Activated CD4-positive, alpha-beta T cell treated with anti-CD3 and anti-CD28 coated beads for 36 hours (primary cell): ENCODE results near the gene RASL11A. TPM values are rescaled to one million over a fixed set of nuclear protein-coding genes. Genes with fewer than 3 reads are reported as not detected.

ENCODE experiments used
- ATAC-seq: fragments of 200-7000 bp; cut with Tn5 transposase; one replicate; pipeline ENCODE4 v1.10.0; 2021; ENCODE audit warnings: mild to moderate bottlenecking, moderate library complexity
- CTCF ChIA-PET: fragments of 350-600 bp; sonication (Branson Sonifier 250); formaldehyde crosslinking; loops from one replicate; lab custom pipeline; 2021; ENCODE audit warnings: antibody characterized with exemption; lab: Charles Lee
- POLR2A ChIA-PET: fragments of 350-600 bp; sonication (Branson Sonifier 250); formaldehyde crosslinking; loops from one replicate; lab custom pipeline; 2021; ENCODE audit warnings: antibody characterized with exemption, inconsistent platforms; lab: Charles Lee
- DNase-seq: peaks from one replicate; pipeline ENCODE4 v3.0.0-alpha.2; 2020
- H3K27ac Mint-ChIP-seq: one replicate; pipeline ENCODE4 v1.8.0; 2021; ENCODE audit warnings: mixed read lengths
- H3K27me3 Mint-ChIP-seq: one replicate; pipeline ENCODE4 v1.8.0; 2021; ENCODE audit warnings: mixed read lengths
- H3K36me3 Mint-ChIP-seq: one replicate; pipeline ENCODE4 v1.8.0; 2021; ENCODE audit warnings: low read depth, mixed read lengths
- H3K4me1 Mint-ChIP-seq: one replicate; pipeline ENCODE4 v1.8.0; 2021; ENCODE audit warnings: mixed read lengths
- H3K4me3 Mint-ChIP-seq: one replicate; pipeline ENCODE4 v1.8.0; 2021; ENCODE audit warnings: mild to moderate bottlenecking, moderate library complexity, mixed read lengths
- H3K9me3 Mint-ChIP-seq: one replicate; pipeline ENCODE4 v1.8.0; 2021; ENCODE audit warnings: low read depth, mixed read lengths
- intact Hi-C, 2 experiments: fragments of 100-400 bp; cut with DNase I in 1 of 2; cut with micrococcal nuclease in 1 of 2; formaldehyde crosslinking; loops; one replicate each; pipeline versions ENCODE4 v1.14.2 to v1.15.1; 2022 to 2024; cut with DNase I, micrococcal nuclease
- total RNA-seq, 2 experiments: library from RNA; stranded (reverse); gene quantifications; one replicate each; pipeline ENCODE4 v1.2.3, GENCODE V29; 2021

The RASL11A gene
- total RNA-seq, 2 experiments from 2014 or later, result 3.2 to 3.5 TPM

DNA sequence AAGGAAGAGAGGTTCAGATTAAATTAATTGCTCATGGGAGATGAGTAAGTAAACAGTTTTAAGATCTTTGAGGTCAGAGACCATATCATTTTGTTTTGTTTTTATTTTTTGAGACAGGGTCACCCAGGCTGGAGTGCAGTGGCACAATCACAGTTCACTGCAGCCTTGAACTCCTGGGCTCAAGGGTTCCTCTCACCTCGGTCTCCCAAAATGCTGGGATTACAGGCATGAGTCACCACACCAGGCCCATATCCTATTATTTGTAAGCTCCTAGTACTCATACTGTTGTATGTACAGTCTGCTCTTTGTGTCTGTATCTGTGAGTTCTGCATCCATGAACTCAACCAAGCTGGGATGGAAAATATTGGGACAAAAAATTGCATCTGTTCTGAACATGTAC, 6.0 kb upstream of the RASL11A start:
- ATAC-seq, result no peak
- no peaks in the 10 kb centered on the region for H3K9me3 Mint-ChIP-seq
- no peak overlapping the region for H3K27ac Mint-ChIP-seq
- H3K36me3 Mint-ChIP-seq, result peaks cover 21% of the 10 kb centered on the region
- peaks cover 26% of the 10 kb centered on the region for H3K4me1 Mint-ChIP-seq
- CTCF ChIA-PET, result interaction anchor here (0.8 to 1.5 kb wide), 2 partner anchors 97 to 280 kb away, joined by 3 to 4 read pairs; no protein-coding TSS in a partner anchor
- intact Hi-C loops, result no loop called here
- H3K27me3 Mint-ChIP-seq, result no peaks in the 10 kb centered on the region
- POLR2A ChIA-PET, result no interaction called here
- no peak for DNase-seq
- no peak overlapping the region for H3K4me3 Mint-ChIP-seq

DNA sequence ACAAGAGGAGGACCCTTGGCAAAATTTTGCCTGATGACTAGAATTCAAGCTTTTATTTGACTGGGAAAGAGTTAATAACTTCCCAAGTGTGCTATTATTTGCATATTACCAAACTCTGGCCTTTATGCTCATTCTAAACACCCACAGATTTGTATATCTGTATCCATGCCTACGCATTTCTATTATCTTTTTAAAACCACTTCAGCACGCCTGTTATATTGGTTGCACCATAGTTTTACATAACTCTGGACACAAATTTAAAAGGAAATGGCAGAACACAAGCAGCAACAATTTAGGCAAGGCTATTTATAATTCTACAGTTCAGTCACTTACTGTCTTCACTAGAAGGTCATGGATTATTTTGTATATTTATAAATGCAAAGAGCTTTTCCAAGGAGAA, 3.7 kb upstream of the RASL11A start:
- CTCF ChIA-PET, result interaction anchor here (0.6 to 1.1 kb wide), 2 partner anchors 26 to 281 kb away, joined by 4 to 5 read pairs; no protein-coding TSS in a partner anchor
- H3K27ac Mint-ChIP-seq, result no peak overlapping the region
- H3K36me3 Mint-ChIP-seq, result peaks cover 5% of the 10 kb centered on the region
- H3K27me3 Mint-ChIP-seq, result peaks cover 2% of the 10 kb centered on the region
- DNase-seq (no peak), ATAC-seq (no peak)
- POLR2A ChIA-PET, result interaction anchor here (0.6 to 1.6 kb wide), 2 partner anchors 10 to 676 kb away, joined by 3 to 6 read pairs; no protein-coding TSS in a partner anchor
- no peaks in the 10 kb centered on the region for H3K9me3 Mint-ChIP-seq
- peaks cover 18% of the 10 kb centered on the region for H3K4me1 Mint-ChIP-seq
- intact Hi-C loops, result no loop called here
- no peak overlapping the region for H3K4me3 Mint-ChIP-seq

DNA sequence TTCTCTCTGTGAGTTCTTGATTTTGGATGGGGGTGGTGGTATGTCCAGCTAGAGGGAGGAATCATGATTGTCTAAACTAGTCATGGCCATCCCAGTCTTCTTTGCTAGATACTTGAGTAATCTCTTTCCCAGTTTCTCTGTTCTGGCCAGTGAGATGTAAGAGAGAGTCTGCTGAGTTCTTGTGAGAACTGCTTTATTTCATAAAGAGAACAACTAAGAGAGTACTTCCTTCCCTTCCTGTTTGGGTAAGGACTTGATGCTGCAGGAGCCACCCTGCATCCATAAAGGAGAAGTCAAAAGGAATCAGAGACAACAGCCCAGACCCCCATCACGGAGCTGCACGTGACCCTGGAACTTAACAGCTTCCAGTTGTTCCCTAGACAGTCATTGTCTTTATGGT, 3.0 kb upstream of the RASL11A start:
- ChIA-PET CTCF (interaction anchor here (0.6 to 1.1 kb wide), 5 partner anchors 16 to 282 kb away, joined by 3 to 5 read pairs (median 3); no protein-coding TSS in a partner anchor), POLR2A (interaction anchor here (0.6 to 1.6 kb wide), 2 partner anchors 11 to 675 kb away, joined by 3 to 6 read pairs; no protein-coding TSS in a partner anchor)
- Mint-ChIP-seq H3K4me1 (peaks cover 16% of the 10 kb centered on the region), H3K9me3 (no peaks in the 10 kb centered on the region), H3K36me3 (peaks cover under 1% of the 10 kb centered on the region), H3K27ac (no peak overlapping the region), H3K4me3 (no peak overlapping the region), H3K27me3 (peaks cover 2% of the 10 kb centered on the region)
- intact Hi-C loops, result no loop called here
- ATAC-seq, result no peak
- DNase-seq, result no peak

DNA sequence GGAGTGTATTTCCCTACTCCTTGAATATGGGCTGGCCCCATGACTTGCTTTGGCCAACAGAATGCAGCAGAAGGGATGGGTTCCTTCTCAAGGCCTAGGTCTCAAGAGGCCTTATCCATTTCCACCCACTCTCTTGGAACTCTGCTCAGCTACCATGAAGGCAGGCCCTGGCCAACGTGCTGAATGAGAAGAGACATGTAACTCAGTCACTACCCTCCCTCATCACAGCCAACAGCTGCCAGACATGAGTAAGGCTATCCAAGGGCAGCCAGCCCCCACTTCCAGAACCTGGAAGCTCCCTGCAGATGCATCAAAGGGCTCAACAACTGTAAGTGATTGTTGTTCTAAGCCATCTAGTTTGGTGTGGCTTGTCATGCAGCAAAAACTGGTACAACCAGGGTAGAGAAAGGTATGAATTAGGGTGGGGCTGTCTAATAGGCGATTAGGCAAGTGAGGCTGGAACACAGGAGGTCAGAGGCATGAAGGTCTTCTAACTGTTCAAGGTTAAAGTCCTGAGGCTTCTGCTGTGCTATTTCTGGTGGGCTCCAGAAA, 1.4 kb upstream of the RASL11A start:
- intact Hi-C loops, result no loop called here
- Mint-ChIP-seq H3K9me3 (no peaks in the 10 kb centered on the region), H3K4me1 (peaks cover 14% of the 10 kb centered on the region), H3K36me3 (no peaks in the 10 kb centered on the region), H3K27ac (no peak overlapping the region), H3K27me3 (peaks cover 2% of the 10 kb centered on the region), H3K4me3 (no peak overlapping the region)
- ATAC-seq (no peak), DNase-seq (no peak)
- CTCF ChIA-PET, result interaction anchor here (0.9 to 1.7 kb wide), 3 partner anchors 12 to 284 kb away, joined by 3 to 6 read pairs (median 3); no protein-coding TSS in a partner anchor
- POLR2A ChIA-PET, result interaction anchor here (1.1 kb wide), 1 partner anchor 12 kb away, joined by 11 read pairs; no protein-coding TSS in a partner anchor

DNA sequence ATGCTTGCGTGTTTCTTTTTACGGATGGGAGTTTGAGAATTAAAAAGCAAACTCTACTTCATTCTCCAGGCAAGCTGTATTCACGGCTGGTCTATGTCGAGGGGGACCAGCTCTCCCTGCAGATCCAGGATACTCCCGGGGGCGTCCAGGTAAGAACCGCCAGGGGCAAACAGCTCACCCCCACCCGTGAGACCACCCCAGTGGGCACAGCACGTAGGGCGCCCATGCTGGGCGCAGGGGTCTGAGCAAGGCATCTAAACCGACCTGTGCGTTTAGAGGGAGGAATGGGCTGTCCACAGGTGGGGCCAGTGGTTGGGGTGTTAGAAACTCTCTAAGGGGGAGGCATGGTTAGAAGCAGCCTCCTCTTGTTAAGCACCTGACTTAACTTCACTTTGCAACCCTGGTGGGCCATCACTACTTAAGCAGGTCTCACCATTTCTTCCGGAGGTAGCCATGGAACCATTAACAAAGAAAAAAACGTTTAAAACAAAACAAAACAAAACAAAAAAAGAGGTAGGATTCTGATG, 1.0 kb downstream of the RASL11A start:
- ChIA-PET CTCF (interaction anchor here (0.6 to 2.8 kb wide), 10 partner anchors 8 to 484 kb away, joined by 3 to 11 read pairs (median 4); no protein-coding TSS in a partner anchor), POLR2A (interaction anchor here (1.9 kb wide), 1 partner anchor 101 kb away, joined by 4 read pairs; no protein-coding TSS in a partner anchor)
- peak overlapping the region; percentile 79 for H3K4me3 Mint-ChIP-seq
- H3K36me3 Mint-ChIP-seq, result no peaks in the 10 kb centered on the region
- ATAC-seq, result no peak
- peak overlapping the region; percentile 24 for H3K27ac Mint-ChIP-seq
- DNase-seq, result no peak
- intact Hi-C loops, result loop anchor here (1.0 to 5.0 kb wide), 7 partner anchors 21 to 284 kb away; partner anchors contain the start of genes RPL21 (in 1 of the 2) and USP12 (in 1 of the 2)
- H3K27me3 Mint-ChIP-seq, result peaks cover 2% of the 10 kb centered on the region
- no peaks in the 10 kb centered on the region for H3K9me3 Mint-ChIP-seq
- peaks cover 10% of the 10 kb centered on the region for H3K4me1 Mint-ChIP-seq

DNA sequence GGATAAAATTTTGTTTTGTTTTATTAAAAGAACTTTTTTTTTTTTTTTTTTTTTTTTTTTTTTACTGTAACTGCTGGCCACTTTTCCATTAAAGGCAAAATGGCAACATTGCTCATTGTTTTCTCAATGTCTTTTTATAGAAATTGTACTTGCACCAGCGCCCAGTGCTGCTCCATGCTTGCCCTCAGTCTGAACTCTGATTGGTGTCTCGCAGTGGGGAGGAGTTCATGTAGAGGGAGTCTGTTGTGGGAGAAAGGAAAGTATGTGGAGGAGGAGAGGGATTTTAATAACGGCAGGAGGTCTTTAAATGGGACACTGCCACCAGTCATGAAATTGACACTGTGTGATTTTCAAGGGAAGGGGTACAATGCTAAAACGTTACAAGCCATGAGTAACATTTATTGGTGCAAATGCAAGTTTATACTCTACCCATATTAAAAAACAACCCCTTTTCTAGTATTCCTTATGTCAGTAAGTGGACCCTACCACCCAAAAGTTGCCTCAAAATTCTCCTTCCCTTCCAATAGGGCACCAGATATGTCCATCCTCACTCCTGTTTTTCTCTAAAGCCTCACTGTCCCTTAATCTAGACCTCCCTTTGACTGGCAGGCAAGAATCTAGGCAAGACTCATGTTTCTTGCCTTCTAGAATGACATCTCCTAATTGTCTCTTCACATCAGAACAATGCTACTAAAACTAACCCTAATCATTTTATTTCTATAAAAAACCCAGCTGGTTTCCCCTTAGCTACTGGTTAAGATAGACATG, 3.2 kb downstream of the RASL11A start:
- DNase-seq (no peak), ATAC-seq (no peak)
- intact Hi-C loops, result loop anchor here (5.0 kb wide), 4 partner anchors 78 to 287 kb away; partner anchors contain the start of gene USP12 (in 1 of the 2)
- Mint-ChIP-seq H3K27ac (no peak overlapping the region), H3K27me3 (peaks cover 2% of the 10 kb centered on the region), H3K4me3 (no peak overlapping the region), H3K36me3 (no peaks in the 10 kb centered on the region), H3K9me3 (no peaks in the 10 kb centered on the region), H3K4me1 (peaks cover 9% of the 10 kb centered on the region)
- POLR2A ChIA-PET, result no interaction called here
- CTCF ChIA-PET, result interaction anchor here (0.7 to 1.5 kb wide), 6 partner anchors 11 to 1380 kb away, joined by 3 to 8 read pairs (median 3); no protein-coding TSS in a partner anchor

DNA sequence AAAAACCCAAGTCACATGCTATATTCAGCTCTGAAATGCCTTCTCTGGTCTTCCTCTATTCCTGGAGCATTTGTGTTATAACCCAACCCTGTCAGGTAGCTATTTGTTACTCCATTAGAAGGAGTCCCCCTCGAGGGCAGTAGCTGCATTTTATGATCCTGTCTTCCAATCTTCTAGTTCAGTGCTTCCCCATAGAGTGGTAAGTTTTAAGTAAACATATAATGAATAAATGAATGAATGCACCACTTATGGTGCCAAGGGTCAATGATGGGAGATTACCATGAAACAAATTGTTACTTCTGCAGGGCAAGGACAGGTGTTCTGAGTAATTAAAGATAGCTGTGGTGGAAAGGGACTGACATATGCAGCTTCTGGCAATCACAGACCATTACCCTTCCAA, 4.0 kb downstream of the RASL11A start:
- intact Hi-C loops, result loop anchor here (5.0 kb wide), 4 partner anchors 78 to 287 kb away; partner anchors contain the start of gene USP12 (in 1 of the 2)
- Mint-ChIP-seq H3K27me3 (peaks cover 2% of the 10 kb centered on the region), H3K27ac (no peak overlapping the region), H3K36me3 (no peaks in the 10 kb centered on the region), H3K4me3 (no peak overlapping the region), H3K9me3 (no peaks in the 10 kb centered on the region), H3K4me1 (peaks cover 9% of the 10 kb centered on the region)
- no peak for DNase-seq
- no peak for ATAC-seq
- ChIA-PET POLR2A (no interaction called here), CTCF (interaction anchor here (0.6 to 1.5 kb wide), 7 partner anchors 11 to 357 kb away, joined by 3 to 8 read pairs (median 3); no protein-coding TSS in a partner anchor)

DNA sequence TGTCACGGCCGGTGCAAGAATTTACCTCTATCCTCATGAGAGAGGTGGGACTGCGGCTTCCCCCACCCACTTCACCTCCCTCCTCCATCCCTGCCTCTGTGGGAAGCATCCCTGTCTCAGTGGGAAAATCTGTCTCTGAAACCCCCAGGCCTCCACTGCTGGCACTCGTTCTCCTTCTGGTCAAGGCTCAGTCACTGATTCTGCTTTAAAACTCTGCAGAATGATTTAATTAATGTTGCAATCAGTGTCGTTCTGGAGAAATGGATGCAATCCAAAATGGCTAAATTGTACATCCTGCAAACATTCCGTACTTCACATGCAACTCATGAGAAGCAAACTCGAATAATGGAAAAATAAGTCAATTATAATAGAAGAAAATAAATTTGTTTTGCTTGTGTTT, 5.6 kb downstream of the RASL11A start:
- DNase-seq (no peak), ATAC-seq (no peak)
- Mint-ChIP-seq H3K4me1 (peaks cover 6% of the 10 kb centered on the region), H3K9me3 (no peaks in the 10 kb centered on the region), H3K27me3 (peaks cover 2% of the 10 kb centered on the region), H3K4me3 (no peak overlapping the region), H3K27ac (no peak overlapping the region), H3K36me3 (no peaks in the 10 kb centered on the region)
- intact Hi-C loops, result no loop called here
- POLR2A ChIA-PET, result no interaction called here
- CTCF ChIA-PET, result interaction anchor here (0.8 to 1.4 kb wide), 2 partner anchors 9 to 83 kb away, joined by 3 to 5 read pairs; no protein-coding TSS in a partner anchor

DNA sequence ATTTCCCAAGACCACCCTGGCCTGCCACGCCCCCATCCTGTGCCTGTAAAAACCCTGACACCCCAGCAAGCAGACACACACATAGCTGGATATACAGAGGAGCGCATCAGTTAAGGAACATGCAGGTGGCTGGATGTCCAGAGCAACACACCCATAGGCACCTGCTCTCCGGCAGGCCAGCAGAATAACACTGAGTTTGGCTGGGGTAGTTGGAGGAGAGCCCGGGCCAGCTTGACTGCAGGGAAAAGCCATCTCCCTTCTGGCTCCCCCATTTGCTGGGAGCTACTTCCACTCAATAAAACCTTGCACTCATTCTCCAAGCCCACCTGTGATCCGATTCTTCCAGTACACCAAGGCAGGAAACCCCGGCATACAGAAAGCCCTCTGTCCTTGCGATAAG, 8.9 kb downstream of the RASL11A start:
- Mint-ChIP-seq H3K4me1 (no peaks in the 10 kb centered on the region), H3K36me3 (no peaks in the 10 kb centered on the region), H3K4me3 (no peak overlapping the region), H3K27ac (no peak overlapping the region), H3K27me3 (no peaks in the 10 kb centered on the region), H3K9me3 (no peaks in the 10 kb centered on the region)
- no peak for DNase-seq
- POLR2A ChIA-PET, result no interaction called here
- CTCF ChIA-PET, result interaction anchor here (0.7 kb wide), 1 partner anchor 9 kb away, joined by 3 read pairs; the partner anchor contains the start of gene RASL11A
- no peak for ATAC-seq
- intact Hi-C loops, result no loop called here

DNA sequence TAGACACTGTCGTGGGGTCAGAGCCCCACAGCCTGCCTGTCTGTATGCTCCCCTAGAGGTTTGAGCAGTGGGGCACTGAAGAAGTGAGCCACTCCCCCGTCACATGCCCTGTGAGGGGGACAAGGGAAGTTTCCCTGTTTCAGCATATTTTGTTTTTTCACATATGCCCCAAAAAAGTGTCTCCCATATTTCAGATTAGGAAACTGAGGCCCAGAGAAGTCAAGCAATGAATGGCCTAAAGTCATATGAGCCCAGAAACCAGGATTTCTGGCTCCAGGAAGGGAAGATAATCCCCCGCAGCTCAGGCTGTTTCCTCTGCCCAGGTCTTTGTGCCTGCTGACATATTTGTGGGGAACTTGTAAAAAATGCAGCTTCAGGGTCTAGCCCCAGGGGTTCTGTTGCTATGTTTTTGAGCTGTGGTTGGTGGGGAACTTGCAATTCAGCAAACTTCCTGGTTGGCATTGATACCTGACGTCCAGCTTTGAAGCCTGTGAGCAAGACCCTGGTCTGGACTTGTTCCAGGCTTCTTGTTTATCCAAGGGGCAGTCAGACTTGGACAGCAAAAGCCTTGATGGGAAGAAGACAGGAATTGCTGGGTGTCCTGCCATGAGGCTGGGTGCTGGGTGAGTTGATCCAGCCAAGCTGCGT, 9.5 kb downstream of the RASL11A start:
- CTCF ChIA-PET, result interaction anchor here (0.7 to 1.6 kb wide), 2 partner anchors 9 kb away, joined by 3 to 4 read pairs; partner anchors contain the start of gene RASL11A
- Mint-ChIP-seq H3K4me1 (no peaks in the 10 kb centered on the region), H3K36me3 (no peaks in the 10 kb centered on the region), H3K4me3 (no peak overlapping the region), H3K27ac (no peak overlapping the region), H3K9me3 (no peaks in the 10 kb centered on the region), H3K27me3 (no peaks in the 10 kb centered on the region)
- DNase-seq (no peak), ATAC-seq (no peak)
- POLR2A ChIA-PET, result interaction anchor here (0.6 kb wide), 1 partner anchor 40 kb away, joined by 3 read pairs; no protein-coding TSS in a partner anchor
- intact Hi-C loops, result loop anchor here in 1 of 2 experiments (5.0 kb wide), 1 partner anchor 293 kb away; no protein-coding TSS in a partner anchor
